ENCODE results near the gene IGSF3. TPM values are rescaled to one million over a fixed set of nuclear protein-coding genes. Genes with fewer than 3 reads are reported as not detected.
"Not testable (repeated sequence)": the region's sequence is repeated elsewhere in the genome, so short reads cannot be mapped to it uniquely, and the experiment has no call there.

IGSF3 gene
- total RNA-seq, 4 donors from 2014 or later: 10.9 to 23.1 (median 18.6) TPM

- H3K27ac ChIP-seq; H3K4me1 ChIP-seq; H3K36me3 ChIP-seq; H3K4me3 ChIP-seq (replicated peaks in 1 of 3); intact Hi-C loops (cut with DNase I); DNase-seq; H3K27me3 ChIP-seq; H3K9me3 ChIP-seq: not testable (repeated sequence)
- WGBS, 2 donors: 93 to 98% methylated on average over 13 of the region's 13 CpGs
These were observed 53.7 kb downstream of the IGSF3 start for GRCh38 chr1:116613825-116614224.

DNA sequence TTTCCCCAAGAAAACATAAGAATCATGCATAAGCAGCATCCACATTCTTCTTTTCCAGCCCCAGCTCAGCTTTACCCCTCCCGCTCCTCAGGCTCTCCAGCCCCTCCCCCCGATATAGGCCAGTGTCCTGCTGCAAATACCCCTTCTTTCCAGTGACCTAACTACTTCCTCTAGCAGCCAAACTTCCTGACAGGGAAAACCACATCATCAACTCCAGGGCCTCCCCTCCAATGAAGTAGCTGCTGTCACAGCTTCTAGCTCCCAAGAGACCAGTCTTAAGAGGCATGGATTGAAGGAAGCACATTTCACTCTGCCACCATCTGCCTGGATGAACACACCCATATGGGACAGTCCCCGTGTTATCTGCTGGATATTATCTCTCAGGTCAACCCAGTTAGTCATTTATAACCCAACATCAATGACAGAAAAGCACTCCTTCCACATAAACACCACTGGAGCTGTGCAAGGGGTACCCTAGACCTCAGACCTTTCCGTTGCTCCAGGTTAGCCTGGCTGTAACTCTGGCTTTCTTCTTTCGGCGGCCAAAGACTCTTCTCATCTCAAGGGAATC, 57.6 kb downstream of the IGSF3 start:
- H3K36me3 ChIP-seq; DNase-seq; H3K9me3 ChIP-seq; H3K27ac ChIP-seq; intact Hi-C loops (cut with DNase I); H3K4me3 ChIP-seq (replicated peaks in 1 of 3); H3K27me3 ChIP-seq; H3K4me1 ChIP-seq: not testable (repeated sequence)
- WGBS, 2 donors: 86 to 93% methylated on average over 6 of the region's 6 CpGs

DNA sequence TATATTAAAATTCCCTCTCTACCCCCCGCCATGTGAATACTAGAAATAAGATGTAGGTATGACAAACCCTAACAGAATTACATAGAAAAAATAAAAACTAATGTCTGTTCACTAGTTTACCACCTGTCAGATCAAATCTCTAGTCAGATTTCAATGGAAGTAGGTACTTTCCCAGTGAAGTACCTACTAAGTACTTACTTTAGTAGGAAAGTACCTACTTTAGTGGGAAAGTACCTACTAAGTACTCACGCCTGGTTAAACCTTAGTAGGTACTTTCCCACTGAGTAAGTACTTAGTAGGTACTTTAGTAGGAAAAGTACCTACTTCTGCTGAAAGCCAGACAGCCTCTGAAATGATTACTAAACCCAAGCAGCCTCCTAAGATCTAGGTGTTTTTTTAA, 58.7 kb downstream of the IGSF3 start:
- H3K27me3 ChIP-seq; H3K27ac ChIP-seq; H3K9me3 ChIP-seq; DNase-seq; H3K4me3 ChIP-seq (replicated peaks in 1 of 3); H3K4me1 ChIP-seq; intact Hi-C loops (cut with DNase I); H3K36me3 ChIP-seq: not testable (repeated sequence)
- 79 to 96% methylated on average over 2 of the region's 2 CpGs for WGBS, 2 donors

GRCh38 chr1:116608151-116608550, 59.4 kb downstream of the IGSF3 start:
- intact Hi-C loops (cut with DNase I); H3K4me3 ChIP-seq (replicated peaks in 1 of 3); H3K4me1 ChIP-seq; H3K36me3 ChIP-seq; H3K27me3 ChIP-seq; H3K9me3 ChIP-seq; H3K27ac ChIP-seq; DNase-seq: not testable (repeated sequence)
- WGBS, 2 donors: 93 to 95% methylated on average over 11 to 12 of the region's 12 CpGs

- WGBS, 2 donors: 84 to 94% methylated on average over 1 of the region's 1 CpG
- H3K9me3 ChIP-seq; H3K36me3 ChIP-seq; DNase-seq; H3K4me3 ChIP-seq (replicated peaks in 1 of 3); H3K27me3 ChIP-seq; intact Hi-C loops (cut with DNase I); H3K4me1 ChIP-seq; H3K27ac ChIP-seq: not testable (repeated sequence)
These were observed 60.1 kb downstream of the IGSF3 start for GRCh38 chr1:116607463-116607862.

DNA sequence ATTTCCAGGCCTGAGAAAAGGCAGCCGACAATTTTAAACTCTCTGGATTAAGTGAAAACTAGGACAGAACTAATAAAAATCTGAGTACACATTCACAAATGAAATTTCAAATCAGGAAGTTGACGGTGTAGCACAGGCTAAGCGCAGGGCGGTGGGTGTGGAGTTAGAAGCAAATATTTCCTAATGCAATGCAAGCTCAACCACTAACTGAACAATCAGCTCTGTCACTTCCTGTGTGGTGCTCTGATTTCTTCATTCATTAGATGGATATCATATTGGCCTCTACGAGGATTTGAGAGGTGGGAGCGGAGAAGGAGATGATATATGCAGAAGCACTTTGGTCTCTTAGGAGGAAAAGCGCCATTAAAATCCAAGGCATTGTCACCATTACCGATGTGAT, 61.5 kb downstream of the IGSF3 start:
- H3K27ac ChIP-seq; intact Hi-C loops (cut with DNase I); H3K4me3 ChIP-seq (replicated peaks in 1 of 3); DNase-seq; H3K36me3 ChIP-seq; H3K4me1 ChIP-seq; H3K9me3 ChIP-seq; H3K27me3 ChIP-seq: not testable (repeated sequence)
- 83 to 87% methylated on average over 8 of the region's 8 CpGs for WGBS, 2 donors

- TF ChIP-seq POLR2A (IDR thresholded peaks at IDR 0.05) (no peak), CTCF (IDR thresholded peaks at IDR 0.05) (no peak)
- Histone ChIP-seq H3K27me3 (no peaks in the 10 kb centered on the region), H3K36me3 (no peaks in the 10 kb centered on the region), H3K9me3 (no peaks in the 10 kb centered on the region), H3K4me1 (no peaks in the 10 kb centered on the region), H3K4me3 (replicated peaks in 1 of 3) (no peak overlapping the region), H3K27ac (no peak overlapping the region)
- WGBS, 2 donors: 97 to 100% methylated on average over 1 of the region's 1 CpG
- intact Hi-C loops (cut with DNase I): no loop called here
- DNase-seq: no peak
These were observed 62.2 kb downstream of the IGSF3 start for GRCh38 chr1:116605315-116605714.

GRCh38 chr1:116604408-116604807, 63.1 kb downstream of the IGSF3 start:
- H3K9me3 ChIP-seq; intact Hi-C loops (cut with DNase I); H3K4me3 ChIP-seq (replicated peaks in 1 of 3); H3K27me3 ChIP-seq; H3K4me1 ChIP-seq; DNase-seq; H3K36me3 ChIP-seq; H3K27ac ChIP-seq: not testable (repeated sequence)
- WGBS, 2 donors: 91 to 92% methylated on average over 6 of the region's 6 CpGs

DNA sequence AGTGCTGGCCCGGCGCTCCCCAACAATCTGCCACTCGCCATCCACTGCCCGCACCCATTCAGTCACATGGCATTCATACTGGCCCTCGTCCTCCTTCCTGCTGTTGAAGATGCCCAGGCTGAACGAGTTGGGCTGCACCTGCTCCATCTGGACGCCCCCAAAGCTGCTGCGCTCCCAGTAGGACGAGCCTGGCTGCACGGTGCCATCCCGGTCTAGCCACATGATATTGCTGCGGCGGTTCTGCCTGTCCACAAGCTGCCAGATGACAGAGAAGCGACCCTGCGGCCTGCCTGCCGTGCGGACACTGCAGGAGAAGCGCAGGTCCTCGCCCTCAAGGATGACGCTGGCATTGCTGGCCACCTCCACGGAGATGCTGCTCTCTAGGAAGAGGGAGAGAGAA, 63.9 kb downstream of the IGSF3 start:
- H3K36me3 ChIP-seq; DNase-seq; H3K4me3 ChIP-seq (replicated peaks in 1 of 3); H3K9me3 ChIP-seq; H3K4me1 ChIP-seq; intact Hi-C loops (cut with DNase I); H3K27me3 ChIP-seq; H3K27ac ChIP-seq: not testable (repeated sequence)
- 94% methylated on average over 5 to 20 of the region's 21 CpGs for WGBS, 2 donors

DNA sequence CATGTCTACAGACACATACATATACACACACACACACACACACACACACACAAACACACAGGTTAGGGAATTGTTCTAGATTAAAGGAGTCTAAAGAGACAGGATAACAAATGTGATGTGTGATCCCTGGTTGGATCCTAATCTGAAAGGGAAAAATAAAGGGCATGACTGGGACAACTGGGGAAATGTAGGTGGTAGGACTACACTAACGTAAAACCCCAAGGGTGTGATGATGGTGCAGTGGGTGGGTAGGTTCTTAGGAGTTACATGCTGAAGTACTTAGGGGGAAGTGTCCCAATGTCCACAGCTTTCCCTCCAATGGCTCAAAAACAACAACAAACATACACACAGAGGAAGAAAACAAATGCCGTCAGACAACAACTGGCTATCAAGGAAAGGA, 68.2 kb downstream of the IGSF3 start:
- H3K27ac ChIP-seq; H3K4me1 ChIP-seq; H3K4me3 ChIP-seq (replicated peaks in 1 of 3); intact Hi-C loops (cut with DNase I); H3K27me3 ChIP-seq; DNase-seq; H3K36me3 ChIP-seq; H3K9me3 ChIP-seq: not testable (repeated sequence)
- WGBS, 2 donors: 89 to 92% methylated on average over 2 of the region's 2 CpGs

DNA sequence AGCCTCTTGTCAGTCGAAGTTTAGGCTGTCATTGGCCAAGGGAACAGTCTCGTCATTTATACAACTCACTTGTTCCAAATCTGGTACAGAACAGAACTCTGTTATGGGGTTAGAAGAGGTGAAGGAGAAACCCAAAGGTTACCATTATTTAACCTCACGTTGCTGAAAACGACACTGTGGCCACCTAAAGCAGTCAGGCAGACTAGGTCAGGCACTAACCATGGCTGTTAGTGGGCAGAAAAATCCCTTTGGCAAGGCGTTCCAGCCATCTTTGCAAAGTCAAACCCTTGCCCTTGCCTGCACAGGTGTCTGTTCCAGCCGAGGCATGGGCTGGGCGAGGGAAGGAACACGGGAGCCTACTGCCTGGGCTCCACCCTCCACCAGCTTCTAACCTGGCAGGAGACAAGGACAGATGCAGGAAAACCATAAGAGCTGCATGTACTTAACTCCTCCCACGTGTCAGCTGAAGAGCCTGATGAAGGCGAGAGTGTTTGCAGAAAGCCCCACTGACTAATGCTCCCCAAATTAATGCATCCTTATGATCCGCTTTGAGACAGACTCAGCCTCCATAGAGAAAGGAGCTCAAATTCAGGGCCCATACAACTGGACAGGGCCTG, 69.0 kb downstream of the IGSF3 start:
- H3K4me3 ChIP-seq (replicated peaks in 1 of 3); H3K27ac ChIP-seq; DNase-seq; intact Hi-C loops (cut with DNase I); H3K4me1 ChIP-seq; H3K9me3 ChIP-seq; H3K27me3 ChIP-seq; H3K36me3 ChIP-seq: not testable (repeated sequence)
- WGBS, 2 donors: 88 to 90% methylated on average over 11 of the region's 11 CpGs

DNA sequence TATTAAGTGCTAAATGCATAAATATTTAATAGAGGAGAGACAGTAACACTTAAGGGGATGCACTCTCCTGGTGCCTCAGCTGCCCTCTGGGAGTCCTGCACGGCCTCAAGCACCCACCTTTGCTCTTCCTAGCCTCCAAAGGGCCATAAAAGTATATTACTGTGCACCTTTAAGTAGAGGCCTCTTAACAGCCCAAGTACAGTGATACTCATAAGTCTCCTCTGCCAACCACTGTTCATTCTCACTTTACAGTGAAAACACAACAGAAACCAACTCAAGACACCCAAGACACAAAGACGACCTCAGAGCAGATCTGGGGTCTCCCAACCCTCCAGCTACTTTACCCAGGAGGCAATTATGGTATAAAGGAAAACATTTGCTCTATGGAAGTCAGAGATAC, 70.1 kb downstream of the IGSF3 start:
- H3K9me3 ChIP-seq; H3K36me3 ChIP-seq; DNase-seq; H3K27me3 ChIP-seq; H3K27ac ChIP-seq; intact Hi-C loops (cut with DNase I); H3K4me1 ChIP-seq; H3K4me3 ChIP-seq (replicated peaks in 1 of 3): not testable (repeated sequence)
- WGBS, 2 donors: 69 to 73% methylated on average over 2 of the region's 2 CpGs
